Left renal pelvis (tissue), 4 donors: ENCODE data around the gene CSGALNACT2. TPM values are rescaled to one million over a fixed set of nuclear protein-coding genes. Genes with fewer than 3 reads are reported as not detected.

Experiments
- DNase-seq, 4 donors: peaks; one replicate each; pipeline ENCODE4 v3.0.0-alpha.2; 2013; ENCODE audit warnings: low read depth in 4 of 4, low spot score in 3 of 4
- polyA plus RNA-seq, 4 donors: library from polyadenylated mRNA; unstranded; fragments of 120-200 nt; gene quantifications; one replicate each; pipeline ENCODE4 v1.2.1, GENCODE V29; 2013; ENCODE audit not compliant: insufficient read length in 4 of 4

The CSGALNACT2 gene
- polyA plus RNA-seq, 4 donors = 19.4 to 30.1 (median 22.0) TPM

DNA sequence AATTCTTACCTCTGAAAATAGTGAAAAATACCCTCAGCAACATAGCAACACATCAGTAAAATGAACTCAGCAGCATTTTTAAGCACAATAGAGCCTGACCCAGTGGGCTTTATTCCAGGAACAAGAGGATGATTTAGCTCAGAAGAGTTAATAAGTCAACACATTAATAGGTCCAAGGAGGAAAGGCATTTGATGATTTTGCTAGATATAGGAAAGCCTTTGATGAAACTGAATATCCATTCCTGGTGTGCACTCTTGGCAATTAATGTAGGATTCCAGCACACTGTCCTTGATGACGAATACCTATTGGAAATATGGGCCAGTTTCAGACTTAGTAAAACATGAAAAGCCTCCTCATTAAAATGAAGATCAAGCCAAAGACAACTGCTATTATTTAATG, 86.1 kb downstream of the CSGALNACT2 start:
- no peak for DNase-seq

DNA sequence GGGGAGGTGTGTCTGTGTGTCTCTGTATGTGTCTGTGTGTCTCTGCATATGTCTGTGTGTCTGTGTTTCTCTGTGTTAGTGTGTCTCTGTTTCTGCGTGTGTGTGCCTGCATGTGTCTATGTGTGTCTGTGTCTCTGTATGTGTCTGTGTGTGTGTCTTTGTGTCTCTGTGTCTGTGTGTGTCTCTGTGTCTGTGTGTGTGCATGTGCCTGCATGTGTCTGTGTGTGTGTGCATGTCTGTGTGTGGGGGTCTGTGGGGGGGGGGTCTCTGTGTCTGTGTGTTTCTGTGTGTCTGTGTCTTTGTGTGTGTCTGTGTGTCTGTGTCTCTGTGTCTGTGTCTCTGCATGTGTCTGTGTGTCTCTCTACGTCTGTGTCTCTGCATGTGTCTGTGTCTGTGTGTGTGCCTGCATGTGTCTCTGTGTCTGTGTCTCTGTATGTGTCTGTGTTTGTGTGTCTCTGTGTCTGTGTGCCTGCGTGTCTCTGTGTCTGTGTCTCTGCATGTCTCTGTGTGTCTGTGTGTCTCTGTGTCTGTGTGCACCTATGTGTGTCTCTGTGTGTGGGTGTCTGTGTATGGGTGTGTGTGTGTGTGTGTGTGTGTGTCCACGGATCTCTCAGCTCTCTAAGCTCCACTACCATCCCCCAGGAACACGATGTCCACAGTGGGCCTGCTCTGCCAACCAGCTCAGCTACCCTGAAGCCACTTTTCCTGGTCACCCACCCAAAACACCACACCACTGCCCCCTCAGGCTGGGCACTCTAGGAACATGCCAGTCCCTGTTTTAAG, 87.0 kb downstream of the CSGALNACT2 start:
- DNase-seq = no peak

DNA sequence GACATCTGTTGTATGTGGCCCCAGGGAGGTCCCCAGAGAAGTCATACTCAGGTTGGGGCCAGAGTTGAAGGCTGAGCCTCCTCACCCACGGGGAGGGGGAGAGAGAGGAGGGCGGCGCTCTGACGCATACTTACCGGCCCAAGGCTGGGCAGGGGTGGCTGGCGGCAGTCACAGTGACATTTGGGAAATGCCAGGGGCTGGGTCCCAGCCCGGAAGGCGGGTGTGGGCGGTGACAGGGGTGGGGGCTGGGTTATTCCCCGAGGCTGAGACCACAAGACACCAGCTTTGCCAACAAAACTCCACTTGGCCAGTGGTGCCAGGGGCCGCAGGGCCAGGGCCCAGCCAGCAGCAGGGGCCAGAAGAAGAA, 87.5 kb downstream of the CSGALNACT2 start:
- no peak for DNase-seq

DNA sequence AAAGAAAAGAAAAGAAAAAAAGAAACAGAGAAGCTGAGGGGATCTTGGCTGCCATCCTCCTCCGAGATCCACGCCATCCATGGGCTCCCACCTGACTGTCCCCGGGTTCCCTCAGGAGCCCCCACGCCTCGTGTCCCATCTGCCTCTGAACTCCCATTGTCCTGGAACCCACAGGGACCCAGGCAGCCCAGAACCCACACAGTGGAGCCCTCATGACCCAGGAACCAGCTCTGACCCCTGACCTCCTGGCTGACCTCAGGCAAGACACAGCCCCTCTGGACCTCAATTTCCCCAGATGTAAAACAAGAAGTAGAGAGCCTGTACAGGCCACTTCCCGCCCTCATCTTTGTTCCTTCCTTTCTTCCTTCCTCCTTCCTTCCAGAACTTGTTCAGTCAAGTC, 88.2 kb downstream of the CSGALNACT2 start:
- DNase-seq = no peak

DNA sequence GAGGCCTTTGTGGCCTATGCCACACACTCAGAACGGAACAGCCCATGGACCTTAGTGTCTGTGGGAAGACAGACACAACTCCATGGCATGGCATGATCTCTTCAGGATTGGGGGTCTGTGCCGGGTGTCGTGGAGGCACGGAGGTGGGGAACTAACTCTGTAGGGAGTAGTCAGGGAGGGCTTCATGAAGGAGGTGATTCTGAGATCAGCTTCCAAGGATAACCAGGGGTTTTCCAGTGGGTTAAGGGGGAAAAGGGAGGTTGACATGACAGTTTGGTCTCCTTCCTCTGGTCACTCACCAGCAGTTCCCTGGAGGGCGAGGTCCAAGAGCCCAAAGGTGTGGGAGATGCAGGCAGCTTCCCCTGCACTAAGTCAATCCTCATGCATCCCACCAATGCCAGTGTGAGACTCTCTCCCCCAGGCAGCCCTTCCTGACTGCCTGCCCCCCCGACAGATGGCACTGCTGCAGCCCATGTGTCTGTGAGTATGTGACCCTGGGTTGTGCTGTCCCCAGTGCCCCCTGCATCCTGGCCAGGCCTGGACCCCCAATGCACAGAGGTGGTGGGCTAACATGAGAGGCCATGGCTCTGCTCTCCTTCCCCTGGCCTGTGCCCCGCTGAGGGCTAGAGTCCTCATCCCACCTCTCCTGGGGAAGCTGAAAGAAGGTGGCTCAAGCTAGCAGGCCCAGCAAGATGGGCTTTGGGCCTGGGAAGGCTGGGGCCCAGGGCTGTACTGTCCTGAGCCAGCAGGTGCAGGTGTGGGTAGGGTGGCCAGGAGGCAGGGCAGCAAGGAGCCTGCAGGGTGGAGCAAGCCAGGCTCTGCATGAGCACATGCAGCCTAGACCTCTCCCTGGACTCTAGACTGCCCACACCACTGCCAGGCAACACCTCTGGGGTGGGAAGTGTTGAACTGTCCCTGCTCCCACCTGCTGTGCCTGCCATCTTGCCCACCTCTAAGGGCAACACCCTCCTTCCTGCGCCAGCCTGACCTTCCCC, 88.9 kb downstream of the CSGALNACT2 start:
- no peak for DNase-seq

DNA sequence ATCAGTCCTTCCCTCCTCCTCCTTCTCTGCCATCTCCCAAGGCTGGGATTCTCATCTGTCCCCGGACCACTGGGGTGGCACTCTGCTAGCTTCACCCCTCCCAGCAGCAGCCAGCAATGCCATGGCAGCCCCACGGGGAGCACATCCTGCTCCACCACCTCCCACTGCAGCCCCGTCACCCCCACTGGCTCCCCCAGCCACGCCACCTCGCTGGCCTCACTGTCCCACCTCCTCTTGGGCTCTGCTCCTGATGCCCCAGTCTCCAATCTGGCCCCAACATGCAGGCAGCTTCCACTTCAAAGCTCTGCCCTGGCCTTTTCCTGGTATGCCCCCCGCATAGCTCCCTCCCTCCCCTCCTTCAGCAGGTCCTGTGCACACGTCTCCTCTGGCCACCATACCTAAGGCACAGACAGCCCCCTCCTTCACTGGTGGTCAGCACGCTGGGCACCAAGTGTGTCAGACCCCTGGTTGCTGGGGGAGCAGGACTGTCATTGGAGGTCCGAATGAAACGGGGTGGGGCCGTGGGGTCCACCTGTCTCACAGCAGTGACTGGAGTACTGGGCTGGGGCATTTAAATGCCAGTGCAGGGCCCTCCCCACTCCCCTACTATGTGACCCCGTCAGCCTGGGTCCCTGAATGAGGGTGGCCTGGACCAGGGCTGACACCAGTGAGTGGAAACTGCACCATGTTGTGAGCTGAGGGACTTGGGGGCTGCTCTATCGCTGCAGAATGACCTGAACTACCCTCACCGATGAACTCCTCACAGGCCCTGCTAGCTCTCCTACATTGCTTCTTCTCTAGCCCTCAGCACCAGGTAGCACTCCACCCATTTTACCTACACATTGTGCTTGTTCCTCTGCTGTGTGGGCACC, 89.9 kb downstream of the CSGALNACT2 start:
- DNase-seq = no peak

DNA sequence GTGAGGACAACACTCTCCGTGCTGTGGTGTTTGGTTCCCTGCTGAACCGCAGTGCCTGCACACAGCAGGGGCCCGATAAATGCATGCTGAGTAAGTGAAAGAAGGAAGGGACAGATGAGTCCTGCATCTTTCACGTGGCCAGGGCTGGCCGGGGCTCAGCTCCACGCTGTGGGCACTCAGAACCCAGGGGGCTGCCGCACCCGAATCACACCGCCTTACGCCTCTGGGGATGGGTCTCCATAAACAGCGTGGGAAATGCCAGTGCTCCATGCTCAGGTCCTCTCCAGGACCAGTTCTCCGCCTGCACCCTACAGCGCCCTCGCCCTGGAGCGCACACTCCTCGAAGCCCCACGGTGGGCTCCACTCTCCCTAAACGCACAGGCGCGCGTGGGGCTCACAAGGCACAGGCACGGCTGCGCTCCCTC, 90.5 kb downstream of the CSGALNACT2 start:
- no peak for DNase-seq

DNA sequence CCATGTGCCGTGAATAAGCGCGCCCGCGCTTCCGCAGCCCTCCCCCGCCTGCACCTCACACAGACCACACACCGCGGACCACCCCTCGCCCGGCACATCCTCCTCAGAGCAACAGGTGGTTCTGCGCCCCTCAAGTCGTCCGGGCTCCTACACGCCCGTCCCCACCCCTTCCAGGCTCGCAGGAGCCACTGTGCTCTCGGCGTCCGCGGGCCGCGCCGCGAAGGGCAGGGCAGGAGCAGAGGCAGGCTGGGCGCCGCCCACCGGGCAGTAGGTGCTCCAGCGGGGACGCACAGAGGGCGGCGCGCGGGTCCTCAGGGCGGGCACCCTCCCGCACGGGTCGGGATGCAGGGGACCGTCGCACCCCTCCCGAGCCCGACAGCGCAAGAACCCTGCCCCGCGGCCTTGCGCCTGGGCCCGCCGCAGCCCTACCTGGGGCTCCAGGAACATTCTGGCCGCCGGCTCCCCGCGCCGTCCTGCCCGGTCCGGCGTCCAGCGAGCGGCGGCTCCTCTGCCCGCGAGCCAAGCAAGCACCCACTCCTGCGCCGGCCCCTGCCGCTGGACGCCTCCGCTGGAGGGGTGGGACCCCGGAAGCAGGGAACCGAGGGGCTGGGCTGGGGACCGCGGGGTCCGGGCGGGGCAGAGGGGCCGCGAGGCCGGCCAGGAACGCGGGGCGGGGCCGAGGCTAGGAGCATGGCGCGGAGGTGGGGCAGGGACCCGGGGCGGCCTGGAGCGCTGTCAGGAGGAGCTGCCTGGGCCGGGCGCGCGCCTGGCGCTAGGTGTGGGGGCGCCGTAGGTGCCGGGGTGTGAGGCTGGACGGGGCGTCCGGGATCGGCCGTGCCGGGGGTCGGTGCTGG, 91.2 kb downstream of the CSGALNACT2 start:
- no peak for DNase-seq

DNA sequence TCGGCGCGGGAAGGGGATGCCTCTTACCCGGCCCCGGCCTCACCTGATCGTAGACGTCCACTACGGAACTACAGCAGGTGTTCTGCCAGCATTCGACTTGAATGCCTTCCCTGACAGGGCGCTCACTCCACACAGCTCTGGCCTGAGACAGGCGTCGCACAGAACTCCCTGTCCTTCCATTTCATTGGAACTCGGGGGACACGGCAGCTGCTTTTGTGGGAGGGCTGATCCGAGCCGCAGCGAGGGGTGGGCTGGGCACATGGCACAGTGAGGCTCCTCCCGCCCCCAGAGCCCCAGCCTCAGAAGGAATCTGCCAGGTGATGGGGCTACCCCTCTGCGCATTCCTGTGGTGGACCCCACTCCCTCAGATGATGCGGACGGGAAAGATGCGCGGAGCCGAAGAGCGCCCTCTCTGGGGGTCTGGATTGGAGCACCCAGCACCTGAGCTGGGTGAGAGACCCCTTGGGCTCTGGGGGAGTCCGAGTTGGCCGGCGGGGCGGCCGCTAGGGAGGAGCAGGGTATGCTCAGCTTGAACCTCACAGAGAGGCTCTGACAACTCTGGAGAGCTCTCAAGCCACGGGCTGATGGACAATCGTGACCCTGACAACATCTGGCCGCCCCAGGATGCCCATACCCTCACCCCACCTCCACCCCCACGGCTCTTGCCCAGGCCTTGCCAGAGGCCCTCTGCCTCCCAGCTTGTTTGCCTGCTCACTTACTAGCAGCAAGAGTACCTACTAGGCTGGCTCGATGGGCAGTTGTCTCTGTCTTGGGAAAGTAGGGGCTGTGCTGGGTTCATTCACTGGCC, 92.1 kb downstream of the CSGALNACT2 start:
- DNase-seq = no peak

DNA sequence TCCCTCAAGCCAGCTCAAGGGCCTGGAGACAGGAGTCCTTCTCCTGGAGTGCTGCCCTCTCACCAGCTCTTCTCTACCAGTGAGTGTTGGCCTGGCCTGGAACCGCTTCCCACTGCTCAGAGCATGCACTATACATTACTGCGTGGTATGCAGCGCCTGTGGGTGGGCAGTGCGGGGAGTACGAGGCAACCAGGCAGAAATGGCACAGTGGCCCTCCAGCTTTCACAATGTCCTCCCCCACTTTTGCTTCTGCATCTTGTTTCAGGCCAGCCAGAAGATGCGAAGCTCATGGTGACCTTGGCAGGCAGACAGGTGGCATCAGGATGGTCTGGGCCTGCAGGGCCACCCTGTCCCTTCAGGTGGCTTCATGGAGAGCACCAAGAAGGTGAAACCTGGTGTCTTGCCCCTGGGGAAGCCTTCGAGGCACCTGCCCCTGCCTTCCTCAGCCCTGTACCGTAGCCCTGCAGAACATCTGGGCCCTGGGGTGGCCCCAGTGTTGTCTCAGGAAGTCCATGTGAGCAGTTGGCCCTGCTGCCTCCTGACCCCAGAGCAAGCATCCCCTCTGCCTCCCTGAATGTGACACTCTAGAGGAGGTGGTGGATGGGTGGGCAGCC, 92.8 kb downstream of the CSGALNACT2 start:
- DNase-seq = no peak

DNA sequence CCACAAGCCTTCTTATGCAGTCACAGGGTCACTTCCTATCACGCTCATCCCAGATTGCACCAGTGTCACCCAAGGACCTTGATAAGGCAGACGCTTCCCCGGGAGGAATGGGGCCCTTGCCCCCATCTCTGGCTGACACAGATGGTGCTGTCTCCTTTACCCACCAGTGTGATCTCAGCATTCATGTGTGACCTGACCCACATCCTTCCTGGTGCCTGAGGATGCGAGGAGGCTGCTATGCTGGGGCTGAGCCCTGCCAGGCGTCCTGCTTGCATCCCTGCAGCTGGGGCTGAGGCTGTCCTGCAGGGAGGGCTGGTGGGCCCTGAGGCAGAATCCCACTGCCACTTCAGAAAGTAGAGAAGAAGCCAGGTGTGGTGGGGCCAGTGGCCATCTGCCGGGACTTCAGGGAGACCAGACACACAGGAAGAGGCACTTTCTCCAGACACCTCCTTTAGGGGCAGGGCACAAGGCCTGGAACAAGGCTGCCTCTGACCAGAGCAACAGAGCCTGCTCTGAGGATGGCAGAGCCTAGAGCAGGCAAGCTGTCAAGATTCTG, 93.4 kb downstream of the CSGALNACT2 start:
- DNase-seq = no peak

DNA sequence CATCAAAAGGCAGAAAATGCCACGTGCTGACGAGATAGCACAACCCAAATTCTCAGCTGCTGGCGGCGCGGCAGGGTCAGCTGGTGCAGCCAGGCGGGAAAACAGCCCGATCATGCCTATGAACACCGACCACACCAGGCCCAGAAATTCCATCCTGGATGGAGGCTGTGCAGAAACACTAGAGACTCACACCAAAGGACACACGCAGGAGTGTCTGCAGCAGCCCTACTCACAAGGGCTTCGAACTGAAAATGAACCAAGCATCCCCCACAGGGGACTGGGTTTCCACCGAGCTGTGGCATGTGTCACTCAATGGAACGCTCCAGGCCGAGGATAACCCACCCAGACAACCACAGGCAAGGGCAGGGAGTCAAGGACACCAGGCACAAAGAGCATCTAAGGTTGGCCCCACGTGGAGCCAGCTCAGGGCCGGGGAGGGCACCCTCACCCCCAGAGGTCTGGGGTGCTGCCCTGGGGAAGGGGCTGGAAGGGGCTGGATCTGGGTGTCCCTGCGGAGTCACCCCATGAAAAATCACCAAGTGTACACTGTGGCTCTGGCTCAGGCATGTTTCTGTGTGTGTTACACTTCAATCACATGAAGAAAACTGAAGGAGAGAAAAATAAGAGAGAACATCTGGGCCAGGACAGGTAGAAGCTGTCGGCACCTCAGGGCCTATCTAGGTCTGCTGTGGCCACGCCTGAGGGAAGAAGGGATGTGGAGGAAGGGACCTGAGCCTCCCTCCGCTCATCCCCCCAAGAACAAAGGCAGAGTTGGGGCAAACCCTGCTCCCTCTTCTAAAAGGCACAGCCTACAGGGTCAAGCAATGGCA, 95.6 kb downstream of the CSGALNACT2 start:
- DNase-seq = no peak

DNA sequence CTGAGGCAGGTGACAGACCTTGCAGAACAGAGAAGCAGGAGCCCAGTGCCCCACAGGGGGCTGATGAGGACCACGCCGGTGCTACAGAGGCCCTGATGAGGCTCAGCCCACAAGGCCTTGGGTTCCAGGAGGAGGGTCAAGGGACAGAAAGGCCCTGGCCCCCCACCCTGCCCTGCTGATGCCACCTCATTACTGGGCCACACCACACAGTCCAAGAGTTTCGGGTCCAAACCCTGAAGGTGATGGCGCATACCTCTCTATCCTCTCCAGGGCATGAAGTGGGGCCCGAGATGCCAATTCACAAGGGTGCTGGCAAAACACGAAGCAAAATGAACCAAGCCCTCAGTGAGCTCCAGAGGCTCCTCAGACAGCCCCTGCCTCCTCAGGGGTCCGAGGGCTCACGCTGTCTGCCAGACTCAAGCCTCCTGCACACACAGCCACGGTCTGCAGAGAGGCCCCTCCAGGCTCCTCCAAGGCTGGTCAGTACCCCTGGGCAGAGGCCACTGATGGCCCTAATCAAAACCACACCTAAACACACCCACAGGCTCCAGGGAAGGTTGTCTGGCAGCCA, 96.3 kb downstream of the CSGALNACT2 start:
- DNase-seq = no peak
